ENCODE results near the gene ATP1B2. TPM values are rescaled to one million over a fixed set of nuclear protein-coding genes. Genes with fewer than 3 reads are reported as not detected.

Gene ATP1B2
- total and polyA plus RNA-seq, 9 of the 15 experiments (the other 6 are each of a cell fraction or from before 2014, with no cell fraction given) = 0.23 to 6.0 (median 0.99) TPM

GRCh38 chr17:7626956-7627249 is 23.8 kb upstream of the ATP1B2 start:
- intact Hi-C loops (cut with micrococcal nuclease) = no loop called here
- no peak overlapping the region for H2AFZ ChIP-seq (ENCODE audit: low read depth, low read length)
- H3K9me3 ChIP-seq (replicated peaks; ENCODE audit: control insufficient read depth, insufficient read depth, low read depth, low read length) = no peaks in the 10 kb centered on the region
- no peaks in the 10 kb centered on the region for H3K9me1 ChIP-seq (ENCODE audit: control insufficient read depth, insufficient read depth, low read length)
- WGBS (ENCODE audit: insufficient coverage, low coverage, missing lambda C conversion rate) = 0% methylated on average over 3 of the region's 6 CpGs
- ChIA-PET CTCF (ENCODE audit: low intra/inter-chr PET ratio) (no interaction called here), POLR2A (interaction anchor here (0.7 to 3.5 kb wide), 5 partner anchors 9 to 60 kb away, joined by 3 to 38 read pairs (median 5); partner anchors contain the start of genes FXR2, TP53 and WRAP53)
- BruUV-seq (replicated peaks) = no TSS peak
- peak overlapping the region; percentile 51 for H3K4me3 ChIP-seq
- DNase-seq (ENCODE audit: extremely low read depth in 1 of 4, low spot score in 3 of 4) (no peak), FAIRE-seq (no peak), ATAC-seq (no peak)
- H4K20me1 ChIP-seq (replicated peaks; ENCODE audit: control insufficient read depth, insufficient read depth, low read length) = no peaks in the 10 kb centered on the region
- H3K4me1 ChIP-seq (replicated peaks in 1 of 2; ENCODE audit: control insufficient read depth in 2 of 2, insufficient read depth in 2 of 2, low read length in 2 of 2) = peaks cover 0 to 17% of the 10 kb centered on the region in 2 experiments; a peak in 4 of 5 replicates
- no peak overlapping the region for H3K27ac ChIP-seq (ENCODE audit: extremely low read depth, low read depth, low read length)
- in situ Hi-C loops (cut with MboI) = no loop called here
- peak overlapping the region in 1 of 2 experiments; percentile 92; a peak in 2 of 4 replicates for H3K9ac ChIP-seq (ENCODE audit: insufficient read depth in 1 of 2, low read depth in 2 of 2, low read length in 2 of 2)
- no peaks in the 10 kb centered on the region for H3K27me3 ChIP-seq (ENCODE audit: control insufficient read depth in 2 of 2, insufficient read depth in 2 of 2, low read length in 2 of 2)
- H3K79me2 ChIP-seq (ENCODE audit: control insufficient read depth, insufficient read depth, low read length) = no peaks in the 10 kb centered on the region
- H3K36me3 ChIP-seq (ENCODE audit: control insufficient read depth, insufficient read depth, low read length) = no peaks in the 10 kb centered on the region
- TF ChIP-seq HDAC2 (IDR thresholded peaks at IDR 0.05) (peak; percentile 57; the same call in 1 of the 2 replicates), TCF3 (CRISPR knock-in tag; IDR thresholded peaks at IDR 0.05) (peak; percentile 61), CREM (IDR thresholded peaks at IDR 0.05; ENCODE audit: low read depth) (0 out of 2 replicates have a peak, but pooled peaks have one; percentile 9), KDM1A (IDR thresholded peaks at IDR 0.05) (peak; percentile 98), TAL1 (IDR thresholded peaks at IDR 0.05) (peak; percentile 55), KLF16 (IDR thresholded peaks at IDR 0.05) (peak; percentile 39; the same call in 1 of the 2 replicates), HOMEZ (CRISPR knock-in tag; IDR thresholded peaks at IDR 0.05) (no peak), ZNF146 (CRISPR knock-in tag; IDR thresholded peaks at IDR 0.05; ENCODE audit: unreplicated experiment) (no peak), POLR2AphosphoS5 (IDR thresholded peaks at IDR 0.05; ENCODE audit: control insufficient read depth, insufficient read depth, low read depth, low read length) (peak; percentile 42; the same call in 1 of the 2 replicates), TEAD4 (IDR thresholded peaks at IDR 0.05; ENCODE audit: low read length) (peak; percentile 76), TEAD4 (CRISPR knock-in tag; IDR thresholded peaks at IDR 0.05; ENCODE audit: borderline replicate concordance) (no peak), CBFA2T2 (conservative IDR thresholded peaks at IDR 0.05) (peak; percentile 68), ARID1B (IDR thresholded peaks at IDR 0.05) (0 out of 2 replicates have a peak, but pooled peaks have one; percentile 39), PML (IDR thresholded peaks at IDR 0.05; ENCODE audit: low read length) (0 out of 2 replicates have a peak, but pooled peaks have one; percentile 26), EHMT2 (IDR thresholded peaks at IDR 0.05) (no peak), KAT7 (CRISPR knock-in tag; IDR thresholded peaks at IDR 0.05; ENCODE audit: borderline replicate concordance) (no peak), HDAC1 (IDR thresholded peaks at IDR 0.05) (peak in 1 of 2 experiments; percentile 67; a peak in 2 of 4 replicates), RCOR1 (IDR thresholded peaks at IDR 0.05; ENCODE audit: borderline replicate concordance in 1 of 2, low read depth in 2 of 2, low read length in 2 of 2) (peak; percentile 75 to 99), ZBED1 (IDR thresholded peaks at IDR 0.05) (no peak), CBFA2T3 (IDR thresholded peaks at IDR 0.05) (peak; percentile 83)
- TF ChIP-seq, protein P1, sequence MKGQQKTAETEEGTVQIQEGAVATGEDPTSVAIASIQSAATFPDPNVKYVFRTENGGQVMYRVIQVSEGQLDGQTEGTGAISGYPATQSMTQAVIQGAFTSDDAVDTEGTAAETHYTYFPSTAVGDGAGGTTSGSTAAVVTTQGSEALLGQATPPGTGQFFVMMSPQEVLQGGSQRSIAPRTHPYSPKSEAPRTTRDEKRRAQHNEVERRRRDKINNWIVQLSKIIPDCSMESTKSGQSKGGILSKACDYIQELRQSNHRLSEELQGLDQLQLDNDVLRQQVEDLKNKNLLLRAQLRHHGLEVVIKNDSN (CRISPR knock-in tag; IDR thresholded peaks at IDR 0.05) = no peak
- H3K4me2 ChIP-seq (ENCODE audit: insufficient read depth, low read length) = peak overlapping the region; percentile 77
